Frontal cortex (tissue), 4 donors: ENCODE measurements around the gene NCS1. TPM values are rescaled to one million over a fixed set of nuclear protein-coding genes. Genes with fewer than 3 reads are reported as not detected.

ENCODE experiments used
- DNase-seq, 2 donors: peaks; one replicate each; pipeline ENCODE4 v3.0.0; 2012; ENCODE audit warnings: low spot score in 2 of 2
- FAIRE-seq: peaks from 2 replicates; lab custom pipeline; 2012; peaks lifted over from hg19 to GRCh38; lab: Jason Lieb, UNC
- total RNA-seq: library from RNA; depleted of rRNA; stranded (reverse); fragments of >200 nt; gene quantifications from one replicate; pipeline ENCODE4 v1.2.3, GENCODE V29; 2014
- donor health status: control.
- donor health status: control.
- donor health status: control.

Gene NCS1
- total RNA-seq, 1 donor from 2014 or later: 229 TPM

DNA sequence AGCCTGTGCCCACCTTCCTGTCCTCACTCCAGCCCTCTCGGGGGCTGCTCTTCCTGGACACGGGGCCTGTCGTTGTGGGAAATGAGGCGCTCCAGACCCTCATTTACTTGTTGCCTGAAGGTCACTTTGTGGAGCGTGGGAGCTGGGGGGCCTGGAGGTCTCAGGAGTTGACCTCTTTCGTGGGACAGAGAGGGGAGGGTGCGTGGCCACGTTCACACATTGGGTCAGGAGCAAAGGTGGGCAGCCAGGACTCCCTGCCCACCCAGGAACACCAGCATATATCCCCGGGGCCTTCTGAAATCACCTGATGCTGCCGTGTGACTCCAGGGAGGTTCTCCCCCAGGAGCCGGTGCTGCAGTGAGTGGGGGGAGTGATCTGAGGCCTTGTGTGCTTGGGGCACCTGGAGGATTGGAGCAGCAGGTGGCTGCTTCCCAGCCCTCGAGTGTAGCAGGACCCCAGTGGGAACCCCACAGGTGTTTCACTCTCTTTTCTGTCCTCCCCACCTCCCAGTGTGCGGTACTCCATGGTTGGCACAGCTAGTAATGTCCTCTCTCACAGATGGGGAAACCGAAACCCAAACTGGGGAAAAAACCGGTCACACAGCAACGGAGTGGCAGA, 20.3 kb downstream of the NCS1 start:
- FAIRE-seq (no peak), DNase-seq (no peak)

DNA sequence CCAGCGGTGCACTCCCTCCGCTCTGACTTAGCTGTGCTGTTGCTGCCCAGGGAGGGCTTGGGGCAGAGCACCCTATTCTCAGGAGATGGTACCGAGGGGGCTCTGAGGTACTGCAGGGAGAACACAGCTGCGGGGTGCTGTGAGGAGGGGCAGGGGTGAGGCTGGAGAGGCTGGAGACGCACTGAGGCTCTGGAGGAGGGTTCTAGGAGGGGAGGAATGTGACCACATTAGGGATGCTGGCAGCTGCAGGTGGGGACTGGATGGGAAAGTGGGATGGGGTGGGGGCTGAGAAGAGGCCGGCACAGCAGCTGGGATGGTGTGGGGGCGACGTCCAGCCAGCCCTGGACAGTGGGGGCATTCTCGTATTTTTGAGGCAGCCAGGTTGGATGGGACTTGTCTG, 20.9 kb downstream of the NCS1 start:
- DNase-seq: no peak
- no peak for FAIRE-seq

DNA sequence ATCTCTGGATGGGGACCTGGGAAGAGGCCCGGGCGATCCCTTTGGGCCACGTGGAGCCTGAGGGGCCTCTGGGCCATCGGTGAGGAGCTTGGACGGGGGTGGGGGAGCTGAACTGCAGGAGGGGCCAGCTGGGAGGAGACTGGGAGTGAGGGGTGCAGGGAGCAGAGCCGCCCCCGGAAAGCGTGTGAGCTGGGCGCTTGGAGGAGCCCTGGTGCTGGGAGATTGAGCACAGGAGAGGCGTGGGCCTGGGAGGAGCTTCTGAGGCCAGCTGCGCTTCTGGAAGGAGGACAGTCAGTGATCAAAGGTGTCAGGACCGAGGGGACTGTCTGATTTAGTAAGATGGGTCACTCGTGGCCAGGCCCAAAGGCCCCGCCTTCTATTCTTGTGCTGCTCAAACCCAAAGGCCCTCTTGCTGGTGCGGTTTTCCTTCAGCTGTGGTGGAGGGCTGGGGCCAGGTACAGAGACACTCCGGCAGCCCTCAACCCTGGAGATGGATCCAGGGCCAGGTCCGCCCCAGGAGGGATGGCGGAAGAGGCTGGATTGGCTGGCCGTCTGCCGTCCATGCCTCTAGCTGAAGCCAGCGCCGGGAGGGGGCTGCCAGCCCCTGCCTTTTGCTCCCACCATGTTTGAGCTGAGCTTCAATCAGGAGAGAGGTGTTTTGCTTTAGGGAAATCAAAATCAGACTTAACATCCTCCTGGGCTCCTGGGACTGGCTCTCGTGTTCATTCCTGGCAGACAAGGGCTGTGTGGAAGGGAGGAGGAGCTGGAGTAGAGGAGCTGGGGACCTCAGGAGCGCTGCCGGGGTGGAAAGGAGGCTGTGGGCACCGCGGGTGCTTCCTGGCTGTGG, 21.6 kb downstream of the NCS1 start:
- FAIRE-seq (no peak), DNase-seq (peak in 1 of 2 donors; percentile 52)

DNA sequence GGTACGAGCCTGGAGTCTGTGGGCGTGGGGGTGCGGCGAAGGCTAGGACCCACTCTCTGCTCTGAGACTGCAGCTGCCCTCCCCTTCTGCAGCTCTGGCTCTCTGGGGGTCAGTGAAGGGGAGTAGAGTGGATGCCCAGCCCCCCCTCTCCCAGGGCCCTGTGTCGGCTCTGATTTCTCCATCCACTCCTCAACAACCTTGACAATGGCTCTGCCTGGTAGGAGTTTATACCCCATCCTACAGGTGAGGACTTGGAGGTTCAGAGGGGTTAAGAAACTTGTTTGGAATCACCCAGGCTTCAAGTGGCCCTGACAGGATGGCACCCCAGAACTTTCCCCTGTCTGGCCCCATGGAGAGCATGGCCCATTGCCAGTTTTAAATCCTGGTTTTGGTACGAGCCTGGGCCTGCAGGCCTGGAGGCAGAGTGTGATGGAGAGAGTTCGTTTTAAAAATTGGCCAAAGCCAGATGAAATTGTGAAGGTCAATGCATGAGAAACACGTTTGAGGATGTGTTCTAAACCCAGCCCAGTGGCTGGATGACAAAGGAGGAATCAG, 22.3 kb downstream of the NCS1 start:
- no peak for FAIRE-seq

DNA sequence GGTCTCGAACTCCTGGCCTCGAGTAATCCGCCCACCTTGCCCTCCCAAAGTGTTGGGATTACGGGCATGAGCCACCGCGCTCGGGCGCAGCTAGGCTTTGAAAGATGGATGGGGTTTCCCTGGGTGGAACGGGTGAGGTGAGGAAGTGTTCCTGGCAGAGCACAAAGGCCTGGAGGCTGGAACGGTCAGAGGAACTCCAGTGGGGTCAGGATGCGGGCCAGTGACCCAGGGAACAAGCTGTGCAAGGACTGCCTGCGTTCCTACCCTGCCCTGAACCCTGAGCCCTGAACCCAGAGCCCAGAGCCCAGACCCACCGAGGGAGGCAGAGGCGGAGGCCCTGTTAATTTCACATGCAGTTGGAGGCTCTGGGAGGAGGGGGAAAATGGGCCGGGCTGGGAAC, 23.4 kb downstream of the NCS1 start:
- DNase-seq (no peak), FAIRE-seq (no peak)

More for the DNA sequence above, 22.3 kb downstream of the NCS1 start:
- DNase-seq: no peak

DNA sequence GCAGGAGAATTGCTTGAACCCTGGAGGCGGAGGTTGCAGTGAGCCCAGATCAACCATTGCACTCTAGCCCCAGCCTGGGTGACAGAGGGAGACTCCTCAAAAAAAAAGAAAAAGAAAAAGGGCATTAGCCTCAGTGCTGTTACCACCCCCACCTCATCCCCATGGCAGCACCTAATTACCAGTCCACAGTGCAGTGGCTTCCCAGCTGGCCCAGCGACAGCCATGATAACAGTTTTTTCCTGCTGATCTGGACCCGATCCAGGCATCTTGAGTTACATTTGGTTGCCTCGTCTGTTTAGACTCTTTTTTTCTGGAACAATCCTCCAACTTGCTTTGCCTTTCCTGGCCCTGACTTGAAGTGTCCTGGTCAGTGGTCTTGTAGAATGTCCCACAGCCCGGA, 24.4 kb downstream of the NCS1 start:
- DNase-seq: no peak
- no peak for FAIRE-seq

DNA sequence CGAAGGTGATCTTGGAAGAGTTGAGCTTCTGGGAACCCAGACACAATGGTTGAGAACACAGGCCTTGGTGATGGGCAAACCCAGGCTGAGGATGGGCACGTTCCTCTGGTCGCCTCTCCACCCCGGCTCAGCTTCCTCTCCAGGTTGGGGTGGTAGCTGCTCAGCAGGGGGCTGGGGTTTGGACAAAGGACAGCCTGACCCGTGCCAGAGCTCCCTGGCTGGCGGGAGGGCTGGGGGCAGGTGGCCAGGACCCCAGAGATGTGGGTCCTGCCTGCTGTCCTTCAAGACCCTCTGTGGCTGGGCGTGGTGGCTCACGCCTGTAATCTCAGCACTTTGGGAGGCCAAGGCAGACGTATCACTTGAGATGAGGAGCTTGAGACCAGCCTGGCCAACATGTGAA, 25.2 kb downstream of the NCS1 start:
- no peak for FAIRE-seq

DNA sequence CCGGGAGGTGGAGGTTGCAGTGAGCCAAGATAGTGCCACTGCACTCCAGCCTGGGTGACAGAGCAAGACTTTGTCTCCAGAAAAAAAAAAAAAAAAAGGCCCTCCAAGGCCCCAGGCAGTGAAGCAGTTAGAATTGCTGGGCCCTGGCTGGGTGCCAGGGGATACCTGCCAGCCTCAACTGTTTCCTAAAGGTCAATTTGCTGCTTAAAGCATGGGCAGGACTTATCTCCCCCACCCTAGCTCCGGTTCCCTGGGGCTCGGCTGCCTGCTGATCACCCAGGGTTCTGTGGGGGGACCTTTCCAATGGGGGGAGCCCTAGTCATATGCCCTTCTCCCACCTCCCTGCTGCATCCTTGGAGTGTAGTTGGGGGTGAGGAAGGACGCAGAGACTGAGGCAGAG, 25.7 kb downstream of the NCS1 start:
- DNase-seq: no peak
- FAIRE-seq: no peak

More for the DNA sequence above, 25.2 kb downstream of the NCS1 start:
- DNase-seq: no peak

DNA sequence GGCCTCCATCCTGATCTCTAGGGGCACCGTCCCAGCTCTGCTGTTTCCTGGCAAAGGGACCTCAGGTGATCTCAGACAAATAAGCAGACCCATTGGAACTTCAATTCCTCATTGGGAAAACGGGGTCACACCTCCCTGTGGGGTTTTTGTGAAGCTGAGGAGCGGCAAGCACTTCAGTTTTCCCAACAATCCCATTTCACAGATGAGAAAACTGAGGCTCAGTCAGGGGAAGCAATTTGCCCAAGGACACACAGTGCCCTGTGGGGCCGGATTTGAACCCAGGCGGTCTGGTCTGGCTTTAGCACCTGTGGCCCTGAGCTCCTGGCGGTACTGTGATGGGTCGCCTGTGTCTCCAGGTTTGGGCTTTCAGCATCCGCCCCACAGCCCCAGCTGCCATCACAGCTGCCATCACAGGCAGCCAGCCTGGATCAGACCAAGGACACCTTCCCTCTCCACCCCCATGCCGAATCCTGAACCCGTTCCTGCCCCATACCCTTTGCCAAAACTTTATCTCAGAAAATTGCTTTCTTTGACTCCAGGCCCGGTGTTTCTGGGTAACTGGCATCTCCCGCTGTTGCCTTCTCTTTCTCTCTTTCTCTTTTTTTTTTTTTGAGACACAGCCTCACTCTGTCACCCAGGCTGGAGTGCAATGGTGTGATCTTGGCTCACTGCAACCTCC, 26.4 kb downstream of the NCS1 start:
- FAIRE-seq: no peak
- no peak for DNase-seq

DNA sequence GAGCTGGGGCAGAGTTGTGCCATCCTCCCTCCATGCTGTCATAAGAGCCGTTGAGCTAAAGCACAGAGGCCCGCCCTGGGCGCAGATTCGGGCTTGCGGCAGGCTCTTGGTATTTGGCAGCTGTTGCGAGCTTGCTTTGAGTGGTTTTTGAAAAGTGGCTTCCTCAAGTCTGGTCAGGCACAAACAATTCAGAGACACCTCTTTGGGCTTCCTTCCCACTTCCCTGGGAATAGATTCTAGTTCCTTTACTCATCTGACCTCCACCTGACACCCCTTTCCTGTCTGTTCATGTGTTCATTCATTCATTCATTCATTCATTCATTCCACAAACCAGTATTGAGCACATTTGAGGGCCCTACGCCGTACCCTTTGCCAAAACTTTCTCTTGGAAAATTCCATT, 27.4 kb downstream of the NCS1 start:
- DNase-seq (no peak), FAIRE-seq (no peak)

DNA sequence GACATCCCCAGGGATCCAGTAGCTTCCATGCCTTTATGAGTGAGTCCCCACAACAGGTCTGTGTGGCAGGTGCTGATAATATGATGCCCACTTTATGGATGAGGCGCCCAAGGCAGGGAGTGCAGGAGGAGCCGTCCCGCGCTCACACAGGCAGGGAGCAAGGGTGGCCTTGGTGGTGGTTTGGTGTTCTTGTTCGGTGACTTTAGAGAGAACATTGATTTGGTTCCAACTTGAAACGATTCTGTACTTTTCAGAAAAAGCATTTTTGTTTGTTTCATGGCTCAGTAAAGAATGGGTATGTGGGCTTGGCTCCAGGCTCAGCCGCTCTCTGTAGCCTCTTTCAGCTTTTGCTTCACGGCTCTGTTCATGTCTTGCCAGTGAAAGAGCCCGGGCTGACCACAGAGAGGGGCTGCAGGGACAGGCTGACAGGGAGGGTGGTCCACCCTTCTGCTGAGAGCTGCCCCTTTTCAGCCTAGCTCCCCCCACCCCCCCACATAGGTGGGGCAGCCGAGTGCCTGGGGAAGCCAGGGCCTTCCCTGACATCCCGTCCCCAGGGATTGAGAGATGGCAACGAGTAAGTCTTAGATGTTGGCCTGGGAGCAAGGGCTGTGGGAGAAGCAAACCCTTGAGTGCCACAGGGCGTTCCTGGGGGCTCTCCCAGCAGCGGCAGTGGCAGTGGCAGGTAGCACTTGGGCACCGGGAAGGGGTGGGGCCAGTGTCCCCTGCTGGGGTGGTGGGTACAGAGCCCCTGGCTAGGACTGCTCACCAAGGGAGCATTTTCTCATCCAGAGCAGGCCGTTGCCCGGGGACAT, 28.0 kb downstream of the NCS1 start:
- no peak for FAIRE-seq
- no peak for DNase-seq

DNA sequence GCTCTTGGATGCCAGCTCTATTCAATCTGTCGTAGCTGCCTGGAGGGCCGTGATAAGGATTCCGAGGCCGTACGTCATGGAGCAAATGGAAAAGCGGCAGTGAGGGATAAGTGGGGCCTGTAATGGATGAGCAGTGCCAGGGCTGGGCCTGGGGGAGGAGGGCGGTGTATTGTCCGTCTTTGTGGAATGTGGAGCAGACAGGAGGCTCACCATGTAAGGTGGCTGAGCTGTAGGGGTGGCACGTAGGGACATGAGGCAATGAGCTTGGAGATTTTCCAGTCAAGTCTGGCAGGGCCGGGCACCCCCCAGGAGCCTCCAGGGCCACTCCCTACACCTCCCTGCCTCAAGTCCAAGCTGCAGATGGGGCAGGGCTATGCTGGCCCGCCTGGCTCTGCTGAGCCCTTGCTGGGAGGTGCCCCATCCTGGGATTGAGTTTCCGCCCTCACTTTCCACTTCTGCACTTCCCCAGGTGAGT, 29.2 kb downstream of the NCS1 start:
- no peak for DNase-seq

DNA sequence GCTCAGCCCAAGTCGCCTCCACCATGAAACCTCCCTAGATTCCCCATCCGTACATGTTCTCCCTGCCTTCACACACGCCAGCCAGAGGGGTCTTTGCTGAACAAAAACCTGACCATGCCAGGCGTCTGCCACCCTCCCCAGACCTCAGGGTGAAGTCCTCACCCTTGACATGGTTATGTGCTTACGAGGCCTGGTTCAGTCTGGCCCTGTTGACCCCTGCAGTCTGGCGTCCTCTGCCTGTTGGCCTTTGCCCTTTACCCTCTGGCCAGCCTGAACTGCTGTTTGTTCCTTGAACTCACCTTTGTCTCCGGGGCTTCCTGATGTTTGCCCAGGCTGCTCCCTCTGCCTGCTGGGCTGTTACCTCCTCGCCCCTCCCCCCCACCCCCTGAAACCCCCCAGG, 29.8 kb downstream of the NCS1 start:
- no peak for FAIRE-seq
- DNase-seq: no peak

More for the DNA sequence above, 29.2 kb downstream of the NCS1 start:
- no peak for FAIRE-seq

DNA sequence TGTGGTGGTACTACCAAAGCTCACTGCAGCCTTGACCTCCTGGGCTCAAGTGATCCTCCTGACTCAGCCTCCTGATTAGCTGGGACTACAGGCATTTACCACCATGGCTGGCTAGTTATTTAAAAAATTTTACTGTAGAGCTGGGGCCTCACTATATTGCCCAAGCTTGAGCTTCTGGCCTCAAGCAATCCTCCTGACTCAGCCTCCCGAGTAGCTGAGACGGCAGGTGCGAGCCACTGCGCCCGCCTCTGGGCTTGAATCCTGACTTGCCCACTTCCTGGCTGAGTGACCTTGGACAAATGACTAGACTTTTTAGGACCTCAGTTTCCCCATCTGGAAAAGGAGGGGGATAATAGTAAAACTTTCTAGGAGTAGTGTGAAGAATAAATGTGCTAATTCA, 32.1 kb downstream of the NCS1 start:
- FAIRE-seq (no peak), DNase-seq (no peak)

DNA sequence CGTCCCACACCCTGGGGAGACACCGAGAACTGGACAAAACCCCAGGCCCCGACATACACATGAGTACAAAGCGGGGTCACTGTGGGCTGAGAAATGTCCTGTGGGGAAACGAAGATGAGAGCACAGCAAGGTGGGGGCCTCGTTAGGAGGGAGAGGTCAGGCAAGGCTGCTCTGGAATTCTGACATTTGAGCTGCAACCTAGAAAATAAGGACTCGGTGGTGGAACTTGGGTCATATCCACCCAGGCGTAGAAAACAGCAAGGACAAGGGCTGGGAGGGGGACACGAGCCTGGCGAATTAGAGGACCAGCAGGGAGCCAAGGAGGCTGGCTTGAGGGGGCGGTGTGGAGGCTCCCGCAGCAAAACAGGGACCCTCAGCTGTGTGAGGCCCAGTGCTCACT, 32.8 kb downstream of the NCS1 start:
- DNase-seq: no peak
- FAIRE-seq: no peak

DNA sequence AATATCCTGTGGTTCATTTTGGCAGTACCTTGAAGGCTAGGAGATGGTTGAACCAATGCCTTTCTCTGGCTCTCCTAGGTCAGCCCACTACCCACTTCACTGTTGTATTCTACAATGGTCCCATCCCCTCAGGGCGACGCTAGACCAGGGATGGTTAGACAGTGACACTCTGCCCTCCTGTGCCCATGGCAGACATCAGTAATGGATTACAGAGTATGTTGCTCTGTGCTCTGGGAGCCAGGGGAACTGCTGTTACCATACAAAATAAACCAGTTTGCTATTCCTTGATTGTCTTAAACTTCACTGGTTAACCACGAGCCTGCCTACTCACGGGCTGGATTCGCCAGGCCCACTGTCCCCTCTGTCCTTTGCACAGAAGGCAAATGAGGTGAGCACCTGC, 33.7 kb downstream of the NCS1 start:
- FAIRE-seq (no peak), DNase-seq (no peak)

DNA sequence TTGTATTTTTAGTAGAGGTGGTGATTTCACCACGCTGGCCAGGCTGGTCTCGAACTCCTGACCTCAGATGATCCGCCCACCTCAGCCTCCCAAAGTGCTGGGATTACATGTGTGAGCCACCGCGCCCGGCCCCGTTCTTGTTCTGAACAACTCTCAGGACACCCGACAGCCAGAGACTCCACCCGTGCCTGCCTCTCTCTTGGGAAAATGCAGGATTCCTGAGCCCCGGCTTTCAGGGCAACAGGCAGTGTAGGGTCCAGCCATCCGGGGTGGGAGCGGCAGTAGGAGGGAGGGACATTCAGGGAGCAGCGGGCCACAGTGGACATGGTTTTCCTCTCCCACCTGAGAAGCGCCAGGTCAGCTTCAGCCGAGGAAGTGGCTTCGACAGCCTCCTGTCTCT, 34.4 kb downstream of the NCS1 start:
- FAIRE-seq: no peak
- DNase-seq: no peak

DNA sequence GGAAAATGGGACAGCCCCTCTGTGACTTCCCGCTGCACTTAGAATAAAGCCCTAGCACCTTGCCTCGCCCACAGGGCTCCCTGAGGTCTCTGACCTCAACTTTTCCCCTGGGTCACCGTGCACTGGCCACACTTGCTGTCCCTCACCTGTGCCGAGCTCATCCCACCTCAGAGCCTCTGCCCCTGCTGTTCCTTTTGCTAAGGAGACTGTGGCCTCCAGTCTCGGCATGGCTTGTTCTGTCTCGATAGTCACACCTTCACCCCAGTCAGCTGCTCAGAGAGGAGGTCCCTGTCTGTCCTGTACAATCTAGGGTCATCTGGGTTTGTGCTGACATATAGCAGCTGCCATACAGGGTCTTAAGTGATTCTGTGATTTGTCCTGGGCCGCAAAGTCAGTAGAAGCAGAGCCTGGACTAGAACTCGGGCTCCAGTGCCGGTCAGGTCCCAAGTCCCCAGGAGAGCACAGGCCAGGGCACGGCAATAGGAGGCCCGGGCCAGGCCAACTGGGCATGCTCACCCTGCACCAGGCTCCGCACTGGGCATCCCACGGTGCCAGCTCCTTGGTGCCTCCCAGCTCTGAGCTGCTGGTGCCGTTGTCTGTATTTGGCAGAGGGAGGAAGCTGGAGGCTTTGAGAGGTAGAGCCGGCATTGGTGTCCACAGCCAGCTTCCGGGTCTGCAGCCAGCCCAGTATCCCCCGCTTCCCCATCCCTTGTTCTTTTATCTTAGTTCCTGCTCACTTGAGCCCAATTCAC, 35.2 kb downstream of the NCS1 start:
- DNase-seq (no peak), FAIRE-seq (no peak)
